Upper lobe of left lung (tissue), 6 donors: ENCODE results near the gene PTPRF. TPM values are rescaled to one million over a fixed set of nuclear protein-coding genes. Genes with fewer than 3 reads are reported as not detected.
"Not testable (repeated sequence)": the region's sequence is repeated elsewhere in the genome, so short reads cannot be mapped to it uniquely, and the experiment has no call there.

Experiments used
- ATAC-seq, 2 donors: fragments of 200-7000 bp; cut with Tn5 transposase; one replicate each; pipeline ENCODE4 v1.9.1; 2022; ENCODE audit warnings: mild to moderate bottlenecking in 2 of 2, moderate library complexity in 2 of 2; ENCODE audit not compliant: low FRiP score in 2 of 2
- DNase-seq, 2 donors: peaks; one replicate each; pipeline ENCODE4 v3.0.0-alpha.2; 2019 to 2020
- H3K27ac ChIP-seq, 4 donors: fragments of 200-600 bp; sonication (generic); one replicate each; pipeline ENCODE4 v1.5.1; 2016 to 2019
- H3K27me3 ChIP-seq, 4 donors: fragments of 200-600 bp; sonication (generic); one replicate each; pipeline ENCODE4 v1.5.1; 2017 to 2019
- H3K36me3 ChIP-seq, 4 donors: fragments of 200-600 bp; sonication (generic); one replicate each; pipeline ENCODE4 v1.5.1; 2016 to 2019
- H3K4me1 ChIP-seq, 4 donors: fragments of 200-600 bp; sonication (generic); one replicate each; pipeline ENCODE4 v1.5.1; 2018 to 2019
- H3K4me3 ChIP-seq, 4 donors: fragments of 200-600 bp; sonication (generic); one replicate each; pipeline ENCODE4 v1.5.1; 2017 to 2019; ENCODE audit warnings: mild to moderate bottlenecking in 2 of 4, moderate library complexity in 1 of 4
- H3K9me3 ChIP-seq, 4 donors: fragments of 200-600 bp; sonication (generic); one replicate each; pipeline ENCODE4 v1.5.1; 2018 to 2019
- EP300 ChIP-seq, 4 donors: sonication (generic); formaldehyde crosslinking; IDR thresholded peaks; one replicate each; pipeline ENCODE4 v1.5.1; 2017; ENCODE audit warnings: antibody characterized with exemption in 4 of 4, control low read depth in 2 of 4
- POLR2A ChIP-seq, 4 donors: fragments of 450-650 bp; IDR thresholded peaks; one replicate each; pipeline ENCODE4 v1.5.1; 2016 to 2017; ENCODE audit warnings: antibody characterized with exemption in 4 of 4, mild to moderate bottlenecking in 2 of 4
- POLR2AphosphoS5 ChIP-seq, 2 donors: sonication (generic); formaldehyde crosslinking; IDR thresholded peaks; one replicate each; pipeline ENCODE4 v1.5.1; 2017; ENCODE audit warnings: antibody characterized with exemption in 2 of 2
- WGBS, 2 donors: methylation state at CpG; one replicate each; pipeline ENCODE4 v1.1.5; 2017 to 2018; 5-methylcytosine and 5-hydroxymethylcytosine counted together
- total RNA-seq, 6 donors: library from RNA; depleted of rRNA in 4 of 6; stranded (reverse); fragments of >200 nt in 4 of 6; gene quantifications; one replicate each; pipeline versions ENCODE4 v1.1.0 to v1.2.1, GENCODE V29; 2016 to 2021
- TF ChIP-seq, protein P1 (sequence below), 6 experiments: fragments of 450-650 bp in 4 of 6; fragments of 200-600 bp in 2 of 6; sonication (generic) in 2 of 6; IDR thresholded peaks; one replicate each; pipeline ENCODE4 v1.5.1; 2016 to 2019; ENCODE audit warnings: antibody characterized with exemption in 6 of 6
- donor health status: DM: no; HTN: no; CAD: no; lungs with moderate emphysema.
- donor health status: DM: no; HTN: yes; CAD: no; lungs with severe emphysema.

The PTPRF gene
- total RNA-seq, 6 donors from 2014 or later, result 133 to 201 (median 171) TPM

DNA sequence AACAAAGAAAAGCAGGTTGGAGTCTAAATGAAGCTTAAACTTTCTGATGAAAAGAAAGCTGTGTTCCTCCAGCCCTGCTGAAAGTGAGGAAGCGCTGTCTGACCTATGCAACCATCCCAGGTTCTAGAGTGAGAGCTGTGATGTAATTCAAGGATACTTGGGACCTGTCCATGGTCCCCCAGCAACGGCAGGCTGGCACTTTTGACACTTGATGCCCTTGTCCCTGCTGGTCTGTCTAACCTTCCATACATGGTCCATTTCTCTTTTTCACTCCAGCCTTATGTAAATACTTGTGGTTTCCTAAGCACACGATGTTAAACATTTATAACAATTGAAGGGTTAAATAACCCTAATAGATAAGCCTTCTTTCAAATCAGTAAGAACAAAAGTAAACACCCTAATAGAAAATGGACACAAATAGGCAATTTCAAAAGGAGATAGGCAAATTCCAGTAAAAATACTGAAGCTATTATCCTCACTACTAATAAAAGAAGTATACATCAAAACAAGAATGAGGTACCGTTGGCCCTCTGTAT, 101.5 kb downstream of the PTPRF start:
- H3K4me3 ChIP-seq, result no peak overlapping the region
- H3K9me3 ChIP-seq, result no peaks in the 10 kb centered on the region
- no peaks in the 10 kb centered on the region for H3K36me3 ChIP-seq
- TF ChIP-seq EP300 (IDR thresholded peaks at IDR 0.05), result no peak
- no peak for TF ChIP-seq POLR2AphosphoS5 (IDR thresholded peaks at IDR 0.05)
- no peak for TF ChIP-seq POLR2A (IDR thresholded peaks at IDR 0.05)
- TF ChIP-seq, protein P1, sequence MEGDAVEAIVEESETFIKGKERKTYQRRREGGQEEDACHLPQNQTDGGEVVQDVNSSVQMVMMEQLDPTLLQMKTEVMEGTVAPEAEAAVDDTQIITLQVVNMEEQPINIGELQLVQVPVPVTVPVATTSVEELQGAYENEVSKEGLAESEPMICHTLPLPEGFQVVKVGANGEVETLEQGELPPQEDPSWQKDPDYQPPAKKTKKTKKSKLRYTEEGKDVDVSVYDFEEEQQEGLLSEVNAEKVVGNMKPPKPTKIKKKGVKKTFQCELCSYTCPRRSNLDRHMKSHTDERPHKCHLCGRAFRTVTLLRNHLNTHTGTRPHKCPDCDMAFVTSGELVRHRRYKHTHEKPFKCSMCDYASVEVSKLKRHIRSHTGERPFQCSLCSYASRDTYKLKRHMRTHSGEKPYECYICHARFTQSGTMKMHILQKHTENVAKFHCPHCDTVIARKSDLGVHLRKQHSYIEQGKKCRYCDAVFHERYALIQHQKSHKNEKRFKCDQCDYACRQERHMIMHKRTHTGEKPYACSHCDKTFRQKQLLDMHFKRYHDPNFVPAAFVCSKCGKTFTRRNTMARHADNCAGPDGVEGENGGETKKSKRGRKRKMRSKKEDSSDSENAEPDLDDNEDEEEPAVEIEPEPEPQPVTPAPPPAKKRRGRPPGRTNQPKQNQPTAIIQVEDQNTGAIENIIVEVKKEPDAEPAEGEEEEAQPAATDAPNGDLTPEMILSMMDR (IDR thresholded peaks at IDR 0.05), result no peak
- 36 to 40% methylated on average over 4 of the region's 4 CpGs for WGBS, 2 donors
- no peaks in the 10 kb centered on the region for H3K4me1 ChIP-seq
- H3K27me3 ChIP-seq, result no peaks in the 10 kb centered on the region
- H3K27ac ChIP-seq, result no peak overlapping the region
- DNase-seq (peak in 1 of 2 donors; percentile 30), ATAC-seq (peak in 1 of 2 donors; percentile 77)

DNA sequence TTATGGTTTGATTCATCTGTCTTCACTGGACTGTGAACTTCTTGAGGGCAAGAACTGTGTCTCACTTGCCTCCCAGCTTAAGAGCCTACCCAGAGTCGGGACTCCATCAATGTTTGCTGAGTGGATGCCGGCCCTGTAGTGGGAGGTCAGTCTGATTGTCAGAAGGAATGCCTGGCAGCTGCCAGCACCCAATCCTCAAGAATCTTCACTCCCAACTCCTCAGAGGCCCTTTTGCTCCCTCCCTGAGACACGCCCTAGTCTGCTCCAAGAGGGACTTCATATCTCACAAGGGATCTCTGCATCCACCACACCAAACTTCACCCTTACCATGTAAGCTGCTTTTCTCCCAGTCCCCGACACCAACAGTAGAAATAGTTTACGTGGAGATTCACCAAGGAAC, 104.0 kb downstream of the PTPRF start:
- no peaks in the 10 kb centered on the region for H3K4me1 ChIP-seq
- TF ChIP-seq POLR2AphosphoS5 (IDR thresholded peaks at IDR 0.05) (no peak), POLR2A (IDR thresholded peaks at IDR 0.05) (no peak), EP300 (IDR thresholded peaks at IDR 0.05) (no peak)
- TF ChIP-seq, protein P1 (IDR thresholded peaks at IDR 0.05), result no peak
- no peaks in the 10 kb centered on the region for H3K9me3 ChIP-seq
- ATAC-seq (peak in 1 of 2 donors; percentile 45), DNase-seq (no peak)
- H3K4me3 ChIP-seq, result no peak overlapping the region
- no peaks in the 10 kb centered on the region for H3K36me3 ChIP-seq
- no peak overlapping the region for H3K27ac ChIP-seq
- 58 to 64% methylated on average over 5 of the region's 5 CpGs for WGBS, 2 donors
- no peaks in the 10 kb centered on the region for H3K27me3 ChIP-seq

DNA sequence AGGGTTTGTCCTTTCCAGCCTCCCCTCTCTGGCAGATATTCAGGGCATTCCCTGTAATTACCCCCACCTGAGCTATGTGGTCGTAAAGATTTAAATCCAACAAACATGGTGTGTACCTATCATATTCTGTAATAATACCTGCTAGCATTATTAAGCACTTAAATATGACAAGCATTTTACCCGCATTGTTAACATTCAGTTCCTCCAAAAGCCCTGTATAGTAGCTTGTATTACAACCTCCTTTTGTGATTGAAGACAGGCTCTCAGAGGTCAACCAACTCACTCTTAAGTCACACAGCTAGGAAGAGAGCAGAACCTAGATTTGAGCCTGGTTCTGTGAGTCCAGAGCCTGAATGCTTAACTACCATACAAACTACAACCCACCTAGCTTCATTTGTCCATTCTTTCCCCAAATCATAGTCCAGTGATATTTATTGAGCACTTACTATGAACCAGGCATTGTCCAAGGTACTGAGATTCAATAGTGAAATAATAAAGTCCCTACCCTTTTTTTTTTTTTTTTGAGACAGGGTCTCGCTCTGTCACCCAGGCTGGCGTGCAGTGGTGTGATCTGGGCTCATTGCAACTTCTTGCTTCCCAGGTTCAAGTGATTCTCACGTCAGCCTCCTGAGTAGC, 105.4 kb downstream of the PTPRF start:
- 77 to 88% methylated on average over 5 of the region's 5 CpGs for WGBS, 2 donors
- Histone ChIP-seq H3K36me3 (no peaks in the 10 kb centered on the region), H3K4me3 (no peak overlapping the region), H3K9me3 (no peaks in the 10 kb centered on the region), H3K27ac (no peak overlapping the region), H3K4me1 (no peaks in the 10 kb centered on the region), H3K27me3 (no peaks in the 10 kb centered on the region)
- no peak for DNase-seq
- TF ChIP-seq, protein P1 (IDR thresholded peaks at IDR 0.05), result no peak
- TF ChIP-seq POLR2AphosphoS5 (IDR thresholded peaks at IDR 0.05), result no peak
- no peak for TF ChIP-seq EP300 (IDR thresholded peaks at IDR 0.05)
- TF ChIP-seq POLR2A (IDR thresholded peaks at IDR 0.05), result no peak
- no peak for ATAC-seq

- Histone ChIP-seq H3K27ac (no peak overlapping the region), H3K4me3 (no peak overlapping the region), H3K36me3 (no peaks in the 10 kb centered on the region), H3K9me3 (no peaks in the 10 kb centered on the region), H3K27me3 (no peaks in the 10 kb centered on the region), H3K4me1 (no peaks in the 10 kb centered on the region)
- WGBS, 2 donors, result 92 to 96% methylated on average over 7 of the region's 7 CpGs
- ATAC-seq (no peak), DNase-seq (no peak)
- TF ChIP-seq POLR2AphosphoS5 (IDR thresholded peaks at IDR 0.05), result no peak
- TF ChIP-seq, protein P1 (IDR thresholded peaks at IDR 0.05), result no peak
- TF ChIP-seq POLR2A (IDR thresholded peaks at IDR 0.05), result no peak
- no peak for TF ChIP-seq EP300 (IDR thresholded peaks at IDR 0.05)
Measured at GRCh38 chr1:43637267-43637666, 106.6 kb downstream of the PTPRF start.

GRCh38 chr1:43638381-43638780, 107.7 kb downstream of the PTPRF start:
- not testable (repeated sequence) for DNase-seq, H3K27ac ChIP-seq, H3K36me3 ChIP-seq, H3K4me1 ChIP-seq, ATAC-seq, H3K4me3 ChIP-seq, H3K27me3 ChIP-seq, H3K9me3 ChIP-seq
- 96 to 100% methylated on average over 2 to 4 of the region's 4 CpGs for WGBS, 2 donors
